CD4-positive, alpha-beta T cell treated with Interleukin-2 at 100 ng/mL for 4 hours (primary cell): Measurements from ENCODE around the gene SPTSSA.
"Not testable (repeated sequence)": the region's sequence is repeated elsewhere in the genome, so short reads cannot be mapped to it uniquely, and the experiment has no call there.

Source experiments
- DNase-seq: peaks from one replicate; pipeline ENCODE4 v3.0.0-alpha.2; 2020; ENCODE audit warnings: low spot score

The SPTSSA gene

GRCh38 chr14:34462132-34462893 lies at the start of gene SPTSSA:
TSS of gene SPTSSA (minus strand) at chr14:34462240. CDS start at chr14:34462207, 33 bp downstream.
- peak; percentile 85 for DNase-seq

GRCh38 chr14:34507884-34508283 lies 45.8 kb upstream of the SPTSSA start:
- DNase-seq = no peak

- DNase-seq = no peak
Measured at GRCh38 chr14:34507459-34507858, 45.4 kb upstream of the SPTSSA start.

GRCh38 chr14:34505124-34505491 lies 43.1 kb upstream of the SPTSSA start:
- DNase-seq = not testable (repeated sequence)

- DNase-seq = not testable (repeated sequence)
Measured at GRCh38 chr14:34504027-34504426, 42.0 kb upstream of the SPTSSA start.

GRCh38 chr14:34502545-34503225 lies 40.6 kb upstream of the SPTSSA start:
- no peak for DNase-seq

- DNase-seq = no peak
Measured at GRCh38 chr14:34502001-34502400, 40.0 kb upstream of the SPTSSA start.

GRCh38 chr14:34501004-34501580 lies 39.1 kb upstream of the SPTSSA start:
- DNase-seq = no peak

- no peak for DNase-seq
Measured at GRCh38 chr14:34498684-34499412, 36.8 kb upstream of the SPTSSA start.

GRCh38 chr14:34496679-34497513 lies 34.9 kb upstream of the SPTSSA start:
- no peak for DNase-seq

- DNase-seq = no peak
Measured at GRCh38 chr14:34496007-34496678, 34.1 kb upstream of the SPTSSA start.

- DNase-seq = no peak
Measured at GRCh38 chr14:34489324-34489723, 27.3 kb upstream of the SPTSSA start.

- DNase-seq = no peak
Measured at GRCh38 chr14:34488528-34488927, 26.5 kb upstream of the SPTSSA start.

GRCh38 chr14:34484726-34485125 lies 22.7 kb upstream of the SPTSSA start:
- no peak for DNase-seq

- DNase-seq = no peak
Measured at GRCh38 chr14:34482463-34482862, 20.4 kb upstream of the SPTSSA start.

- DNase-seq = no peak
Measured at GRCh38 chr14:34479694-34480093, 17.7 kb upstream of the SPTSSA start.

- DNase-seq = no peak
Measured at GRCh38 chr14:34478261-34478660, 16.2 kb upstream of the SPTSSA start.

GRCh38 chr14:34476036-34476435 lies 14.0 kb upstream of the SPTSSA start:
- not testable (repeated sequence) for DNase-seq

GRCh38 chr14:34475163-34475562 lies 13.1 kb upstream of the SPTSSA start:
- no peak for DNase-seq

- no peak for DNase-seq
Measured at GRCh38 chr14:34474187-34474679, 12.2 kb upstream of the SPTSSA start.
